Right cardiac atrium (tissue), 5 donors: Measurements from ENCODE around the gene PER2. TPM values are rescaled to one million over a fixed set of nuclear protein-coding genes. Genes with fewer than 3 reads are reported as not detected.

Experiments
- ATAC-seq, 2 donors: fragments of 200-7000 bp; cut with Tn5 transposase; one replicate each; pipeline versions ENCODE4 v1.8.0 to v1.9.1; 2020; ENCODE audit warnings: moderate library complexity in 2 of 2, mild to moderate bottlenecking in 1 of 2
- DNase-seq, 3 donors: peaks; one replicate each; pipeline ENCODE4 v3.0.0-alpha.2; 2020
- H3K27ac ChIP-seq: one replicate; pipeline ENCODE4 v1.5.1; 2013; ENCODE audit warnings: mild to moderate bottlenecking, low read length, control low read depth, moderate library complexity
- H3K27me3 ChIP-seq: one replicate; pipeline ENCODE4 v1.6.1; 2013; ENCODE audit not compliant: control insufficient read depth, insufficient read depth
- H3K4me1 ChIP-seq: one replicate; pipeline ENCODE4 v1.6.1; 2013; ENCODE audit warnings: low read length; ENCODE audit not compliant: control insufficient read depth, insufficient read depth
- H3K4me3 ChIP-seq: one replicate; pipeline ENCODE4 v1.5.1; 2013; ENCODE audit warnings: low read length, control low read depth
- H3K9me3 ChIP-seq: one replicate; pipeline ENCODE4 v1.6.1; 2013; ENCODE audit warnings: low read length; ENCODE audit not compliant: control insufficient read depth
- WGBS: extraction: QIAGEN DNeasy Blood & Tissue Kit; methylation state at CpG from one replicate; pipeline ENCODE4 v1.1.7; 2013; 5-methylcytosine and 5-hydroxymethylcytosine counted together
- intact Hi-C, 4 donors: fragments of 100-400 bp; cut with DNase I; formaldehyde crosslinking; loops; one replicate each; pipeline versions ENCODE4 v1.11.0 to v1.14.0; 2022 to 2023
- polyA plus RNA-seq: library from polyadenylated mRNA; stranded (reverse); fragments of 200-250 nt; gene quantifications from one replicate; pipeline ENCODE4 v1.2.3, GENCODE V29; 2013
- total RNA-seq, 4 donors: library from RNA; stranded (reverse); fragmentation: NEBNext Ultra II Directional; extraction: Animal tissue kit (Norgen Biotek cat#: 25700); gene quantifications; one replicate each; pipeline ENCODE4 v1.2.1, GENCODE V29; 2021
- donor health status: healthy with polysubstance abuse.
- donor health status: DM: no; HTN: yes; CAD: no.
- donor health status: DM: no; HTN: no; CAD: no.
- donor health status: DM: no; HTN: yes; CAD: no; lungs with severe emphysema.
- donor health status: DM: yes; HTN: yes; CAD: no.

The PER2 gene
- total and polyA plus RNA-seq, 5 donors: 3.8 to 7.2 (median 6.1) TPM

GRCh38 chr2:238308177-238308576 is 19.8 kb upstream of the PER2 start:
- H3K4me1 ChIP-seq: no peaks in the 10 kb centered on the region
- DNase-seq (peak in 1 of 3 donors; percentile 33), ATAC-seq (no peak)
- H3K27ac ChIP-seq: no peak overlapping the region
- intact Hi-C loops: no loop called here
- 59% methylated on average over 2 of the region's 2 CpGs for WGBS
- H3K9me3 ChIP-seq: no peaks in the 10 kb centered on the region
- H3K4me3 ChIP-seq: no peak overlapping the region
- H3K27me3 ChIP-seq: no peaks in the 10 kb centered on the region

DNA sequence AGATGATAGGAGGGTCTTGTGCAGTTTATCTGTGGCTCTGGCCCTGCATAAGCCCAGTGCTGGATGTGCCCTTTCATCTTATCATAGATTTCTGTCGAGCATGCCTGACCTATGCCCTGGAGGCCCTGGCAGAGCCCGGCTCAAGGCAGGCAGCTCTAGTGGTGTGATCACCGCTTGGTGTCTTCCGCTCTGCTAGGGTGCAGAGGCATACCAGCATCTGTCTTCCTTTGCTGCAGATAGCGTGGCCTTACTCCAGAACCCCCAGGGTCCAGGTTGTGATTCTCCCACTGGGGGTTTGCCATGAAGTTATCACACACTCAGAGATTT is 18.2 kb upstream of the PER2 start:
- 67% methylated on average over 5 of the region's 5 CpGs for WGBS
- DNase-seq: no peak
- H3K27me3 ChIP-seq: no peaks in the 10 kb centered on the region
- H3K4me1 ChIP-seq: no peaks in the 10 kb centered on the region
- no peak for ATAC-seq
- H3K27ac ChIP-seq: no peak overlapping the region
- H3K4me3 ChIP-seq: no peak overlapping the region
- intact Hi-C loops: no loop called here
- H3K9me3 ChIP-seq: no peaks in the 10 kb centered on the region

GRCh38 chr2:238305965-238306671 is 17.7 kb upstream of the PER2 start:
- DNase-seq (no peak), ATAC-seq (no peak)
- Histone ChIP-seq H3K27ac (no peak overlapping the region), H3K4me3 (no peak overlapping the region), H3K27me3 (no peaks in the 10 kb centered on the region), H3K4me1 (no peaks in the 10 kb centered on the region), H3K9me3 (no peaks in the 10 kb centered on the region)
- WGBS: 82% methylated on average over 11 of the region's 11 CpGs
- intact Hi-C loops: no loop called here

DNA sequence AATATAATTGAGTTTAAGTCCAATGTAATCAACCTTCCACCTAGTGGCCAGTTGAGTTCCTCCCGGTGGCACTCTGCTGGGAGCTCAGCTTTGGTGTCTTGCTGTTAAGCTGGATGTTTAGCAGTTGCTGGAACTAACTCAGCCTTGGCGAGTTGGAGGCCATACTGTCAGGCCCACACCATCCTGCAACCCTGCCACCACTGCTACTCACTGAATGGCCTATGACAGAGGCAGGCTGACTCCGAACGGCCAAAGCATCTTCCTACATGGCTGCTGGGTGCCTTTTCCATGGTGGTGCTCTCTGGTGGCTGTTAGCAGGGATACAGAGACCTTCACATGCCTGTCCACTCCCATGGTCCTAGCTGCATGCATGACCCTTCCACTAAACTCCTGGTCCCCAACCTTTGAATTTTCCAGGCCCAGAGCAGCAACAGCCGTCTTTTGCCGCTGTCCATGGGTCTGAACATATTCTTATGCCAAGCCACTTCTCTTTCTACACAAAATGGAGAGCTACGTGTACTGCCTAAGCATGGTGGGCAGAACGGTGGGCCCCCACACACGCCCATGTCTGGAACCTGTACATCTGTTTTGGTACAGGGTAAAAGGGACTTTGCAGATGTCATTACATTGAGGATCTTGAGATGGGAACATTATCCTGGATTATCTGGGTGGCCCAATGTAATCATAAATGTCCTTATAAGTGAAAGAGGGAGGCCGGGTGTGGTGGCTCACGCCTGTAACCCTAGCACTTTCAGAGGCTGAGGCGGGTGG is 16.9 kb upstream of the PER2 start:
- 81% methylated on average over 12 of the region's 12 CpGs for WGBS
- no peak for ATAC-seq
- no peak overlapping the region for H3K27ac ChIP-seq

DNA sequence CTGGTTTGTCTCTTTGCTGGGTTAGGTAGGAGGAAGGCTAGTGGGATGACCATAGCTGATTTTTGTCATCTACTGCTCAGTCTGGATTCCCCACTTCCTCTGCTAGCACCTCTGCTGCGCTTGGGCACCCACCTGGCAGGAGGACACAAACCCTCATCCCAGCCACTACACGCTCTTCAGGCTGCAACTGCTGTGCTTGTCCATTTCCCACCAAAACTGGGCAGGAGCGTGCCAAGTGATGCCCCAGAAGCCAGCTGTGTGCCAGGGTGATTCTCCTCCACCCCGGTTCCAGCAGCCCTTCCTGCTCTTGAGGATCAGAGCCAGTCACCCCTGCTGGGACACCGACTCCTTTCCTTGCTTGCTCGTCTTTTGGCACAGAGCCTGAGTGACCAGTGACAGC is 15.7 kb upstream of the PER2 start:
- Histone ChIP-seq H3K4me1 (no peaks in the 10 kb centered on the region), H3K9me3 (no peaks in the 10 kb centered on the region), H3K27me3 (no peaks in the 10 kb centered on the region), H3K4me3 (no peak overlapping the region), H3K27ac (no peak overlapping the region)
- intact Hi-C loops: no loop called here
- WGBS: 87% methylated on average over 6 of the region's 6 CpGs
- ATAC-seq (no peak), DNase-seq (no peak)

More for the DNA sequence above, 16.9 kb upstream of the PER2 start:
- intact Hi-C loops: no loop called here
- Histone ChIP-seq H3K4me3 (no peak overlapping the region), H3K4me1 (no peaks in the 10 kb centered on the region), H3K9me3 (no peaks in the 10 kb centered on the region), H3K27me3 (no peaks in the 10 kb centered on the region)
- no peak for DNase-seq

GRCh38 chr2:238302751-238303150 is 14.3 kb upstream of the PER2 start:
- DNase-seq (no peak), ATAC-seq (no peak)
- Histone ChIP-seq H3K27me3 (no peaks in the 10 kb centered on the region), H3K9me3 (no peaks in the 10 kb centered on the region), H3K4me3 (no peak overlapping the region), H3K27ac (no peak overlapping the region), H3K4me1 (no peaks in the 10 kb centered on the region)
- intact Hi-C loops: no loop called here
- 81% methylated on average over 9 of the region's 9 CpGs for WGBS

DNA sequence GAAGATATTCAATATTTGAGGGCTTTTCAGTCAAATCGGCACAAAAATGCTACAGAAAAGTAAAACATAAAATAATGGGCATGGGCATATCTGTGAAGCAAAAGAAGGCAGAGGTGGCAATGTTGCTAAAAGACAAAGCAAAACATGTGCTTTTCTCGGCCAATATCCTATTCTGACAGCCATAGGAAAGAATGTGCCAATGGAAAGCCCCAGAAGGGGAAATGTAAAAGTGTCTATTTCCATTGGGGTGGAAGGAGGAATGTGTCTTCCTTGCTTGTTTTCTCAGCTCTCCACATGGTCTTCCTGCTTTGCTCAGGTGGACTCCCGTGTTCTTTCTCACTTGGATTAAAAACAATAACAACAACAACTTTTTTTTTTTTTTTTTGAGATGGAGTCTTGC is 13.7 kb upstream of the PER2 start:
- no peak overlapping the region for H3K27ac ChIP-seq
- no peak overlapping the region for H3K4me3 ChIP-seq
- H3K9me3 ChIP-seq: no peaks in the 10 kb centered on the region
- no peaks in the 10 kb centered on the region for H3K27me3 ChIP-seq
- no peaks in the 10 kb centered on the region for H3K4me1 ChIP-seq
- 77% methylated on average over 3 of the region's 3 CpGs for WGBS
- no peak for DNase-seq
- no peak for ATAC-seq
- intact Hi-C loops: no loop called here

GRCh38 chr2:238299803-238300202 is 11.4 kb upstream of the PER2 start:
- ATAC-seq: no peak
- DNase-seq: no peak
- Histone ChIP-seq H3K4me3 (no peak overlapping the region), H3K9me3 (no peaks in the 10 kb centered on the region), H3K27ac (no peak overlapping the region), H3K4me1 (no peaks in the 10 kb centered on the region), H3K27me3 (no peaks in the 10 kb centered on the region)
- WGBS: 69% methylated on average over 7 of the region's 7 CpGs
- intact Hi-C loops: no loop called here

- no peaks in the 10 kb centered on the region for H3K9me3 ChIP-seq
- H3K4me3 ChIP-seq: no peak overlapping the region
- ATAC-seq: no peak
- WGBS: 72% methylated on average over 24 of the region's 24 CpGs
- intact Hi-C loops: no loop called here
- H3K27ac ChIP-seq: no peak overlapping the region
- no peak for DNase-seq
- H3K4me1 ChIP-seq: no peaks in the 10 kb centered on the region
- H3K27me3 ChIP-seq: no peaks in the 10 kb centered on the region
These were observed 8.4 kb upstream of the PER2 start for GRCh38 chr2:238296638-238297457.

DNA sequence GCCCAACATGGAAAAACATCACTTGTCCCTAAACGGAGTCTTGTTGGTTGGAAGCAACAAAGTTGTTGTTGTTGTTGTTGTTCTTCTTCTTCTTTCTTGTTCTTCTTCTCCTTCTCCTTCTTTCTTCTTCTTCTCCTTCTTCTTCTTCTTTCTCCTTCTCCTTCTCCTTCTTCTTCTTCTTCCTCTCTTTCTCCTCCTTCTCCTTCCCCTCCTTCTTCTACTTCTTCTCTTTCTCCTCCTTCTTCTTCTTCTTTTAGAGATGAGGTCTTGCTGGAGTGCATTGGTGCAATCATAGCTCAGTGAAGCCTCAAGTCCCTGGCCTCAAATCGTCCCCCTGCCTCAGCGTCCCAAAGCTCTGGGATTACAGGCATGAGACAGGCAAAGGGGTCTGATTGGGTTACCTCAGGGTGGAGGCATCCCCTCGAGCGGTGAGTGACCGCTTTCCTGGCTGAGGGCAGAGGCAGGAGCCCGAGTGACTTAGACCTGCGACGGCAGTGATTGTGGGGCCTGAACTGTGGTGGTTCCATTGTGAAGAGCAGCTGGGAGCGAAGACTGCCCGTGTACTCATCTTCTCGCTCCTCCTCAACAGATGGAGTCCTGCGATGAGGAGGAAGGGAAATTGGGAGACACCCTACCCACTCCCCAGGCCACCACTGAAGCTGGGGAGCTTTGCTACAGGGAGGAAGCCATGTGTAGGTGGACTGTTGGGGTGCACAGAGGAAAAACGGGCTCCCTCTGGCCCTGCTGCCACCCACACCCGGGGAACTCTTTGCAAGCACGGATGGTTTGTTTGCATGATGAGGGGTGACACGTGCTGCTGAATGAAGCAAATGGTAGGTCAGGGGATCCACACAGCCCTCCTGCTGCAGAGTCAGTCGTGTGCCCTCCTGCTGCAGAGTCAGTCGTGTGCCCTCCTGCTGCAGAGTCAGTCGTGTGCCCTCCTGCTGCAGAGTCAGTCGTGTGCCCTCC is 7.0 kb upstream of the PER2 start:
- intact Hi-C loops: no loop called here
- no peaks in the 10 kb centered on the region for H3K4me1 ChIP-seq
- ATAC-seq (no peak), DNase-seq (no peak)
- no peaks in the 10 kb centered on the region for H3K27me3 ChIP-seq
- no peaks in the 10 kb centered on the region for H3K9me3 ChIP-seq
- no peak overlapping the region for H3K4me3 ChIP-seq
- 74% methylated on average over 20 of the region's 21 CpGs for WGBS
- H3K27ac ChIP-seq: no peak overlapping the region
